GM12873 (cell line): ENCODE measurements around the gene VASN.

Experiments
- TF ChIP-seq, protein P1 (sequence below): IDR thresholded peaks from 2 replicates; pipeline ENCODE4 v1.5.1; 2012; ENCODE audit warnings: low read depth, mild to moderate bottlenecking, moderate library complexity, low read length, control low read depth; ENCODE audit not compliant: insufficient read depth; ENCODE audit errors: missing control alignments

The VASN gene

DNA sequence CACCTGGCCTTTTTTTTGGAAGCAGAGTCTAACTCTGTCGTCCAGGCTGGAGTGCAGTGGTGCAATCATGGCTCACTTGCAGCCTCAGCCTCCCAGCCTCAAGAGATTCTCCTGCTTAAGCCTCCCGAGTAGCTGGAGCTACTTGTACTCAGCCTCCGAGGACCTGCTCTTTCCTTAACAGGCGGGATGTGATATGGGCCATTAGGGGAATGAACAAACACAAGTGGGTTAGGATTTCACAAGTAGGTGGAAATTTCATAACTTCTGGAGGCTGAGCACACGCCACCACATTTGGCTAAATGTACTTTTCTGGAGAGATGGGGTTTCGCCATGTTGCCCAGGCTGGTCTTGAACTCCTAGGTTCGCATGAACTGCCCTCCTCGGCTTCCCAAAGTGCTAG, 24.6 kb upstream of the VASN start:
- TF ChIP-seq, protein P1, sequence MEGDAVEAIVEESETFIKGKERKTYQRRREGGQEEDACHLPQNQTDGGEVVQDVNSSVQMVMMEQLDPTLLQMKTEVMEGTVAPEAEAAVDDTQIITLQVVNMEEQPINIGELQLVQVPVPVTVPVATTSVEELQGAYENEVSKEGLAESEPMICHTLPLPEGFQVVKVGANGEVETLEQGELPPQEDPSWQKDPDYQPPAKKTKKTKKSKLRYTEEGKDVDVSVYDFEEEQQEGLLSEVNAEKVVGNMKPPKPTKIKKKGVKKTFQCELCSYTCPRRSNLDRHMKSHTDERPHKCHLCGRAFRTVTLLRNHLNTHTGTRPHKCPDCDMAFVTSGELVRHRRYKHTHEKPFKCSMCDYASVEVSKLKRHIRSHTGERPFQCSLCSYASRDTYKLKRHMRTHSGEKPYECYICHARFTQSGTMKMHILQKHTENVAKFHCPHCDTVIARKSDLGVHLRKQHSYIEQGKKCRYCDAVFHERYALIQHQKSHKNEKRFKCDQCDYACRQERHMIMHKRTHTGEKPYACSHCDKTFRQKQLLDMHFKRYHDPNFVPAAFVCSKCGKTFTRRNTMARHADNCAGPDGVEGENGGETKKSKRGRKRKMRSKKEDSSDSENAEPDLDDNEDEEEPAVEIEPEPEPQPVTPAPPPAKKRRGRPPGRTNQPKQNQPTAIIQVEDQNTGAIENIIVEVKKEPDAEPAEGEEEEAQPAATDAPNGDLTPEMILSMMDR, result no peak

DNA sequence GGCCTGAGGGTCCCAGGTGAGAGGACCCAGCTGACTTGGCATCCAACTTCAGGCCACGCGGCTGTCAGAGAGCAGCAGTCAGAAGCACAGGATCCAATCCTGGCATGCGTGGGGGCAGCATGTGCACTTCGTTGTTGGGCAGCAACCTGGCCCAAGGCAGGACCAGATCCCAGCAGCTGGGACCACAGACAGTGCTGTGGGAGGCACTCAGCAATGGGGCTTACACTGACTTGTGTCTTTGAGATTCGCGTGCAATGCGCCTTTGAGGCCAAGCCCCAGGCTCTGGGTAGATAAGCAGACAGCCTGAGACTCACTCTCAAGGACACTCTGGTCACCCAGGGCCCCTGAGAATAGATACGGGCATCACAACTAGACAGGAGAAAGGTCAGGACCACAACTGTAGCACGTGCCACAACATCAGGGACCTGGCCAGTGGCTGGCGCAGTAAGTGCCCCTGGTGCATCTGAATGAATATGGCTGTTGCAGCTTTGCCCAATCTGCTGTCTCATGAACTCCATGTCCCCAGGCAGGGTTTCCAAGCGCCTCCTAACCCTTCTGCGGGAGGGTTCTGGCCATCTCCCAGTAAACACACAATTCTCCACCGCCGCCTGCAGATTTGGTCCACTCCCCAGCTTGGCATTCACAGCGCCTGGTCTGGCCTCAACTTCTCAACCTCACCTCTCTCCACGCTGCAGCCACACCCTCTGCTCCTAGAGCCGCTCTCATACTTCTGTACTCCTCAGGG, 23.7 kb upstream of the VASN start:
- TF ChIP-seq, protein P1, result no peak

DNA sequence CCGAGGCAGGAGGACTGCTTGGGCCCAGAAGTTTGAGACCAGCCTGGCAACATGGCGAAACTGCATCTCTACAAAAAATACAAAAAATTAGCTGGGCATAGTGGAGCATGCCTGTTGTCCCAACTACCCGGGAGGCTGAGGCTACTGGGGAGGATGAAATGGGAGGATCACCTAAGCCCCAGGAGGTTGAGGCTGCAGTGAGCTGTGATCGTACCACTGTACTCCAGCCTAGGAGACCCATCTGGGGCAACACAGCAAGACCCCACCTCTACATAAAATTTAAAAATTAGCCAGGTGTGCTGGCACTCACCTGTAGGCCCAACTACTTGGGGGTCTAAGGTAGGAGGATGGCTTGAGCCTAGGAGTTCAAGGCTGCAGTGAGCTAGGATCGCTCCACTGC, 22.3 kb upstream of the VASN start:
- TF ChIP-seq, protein P1, result no peak

DNA sequence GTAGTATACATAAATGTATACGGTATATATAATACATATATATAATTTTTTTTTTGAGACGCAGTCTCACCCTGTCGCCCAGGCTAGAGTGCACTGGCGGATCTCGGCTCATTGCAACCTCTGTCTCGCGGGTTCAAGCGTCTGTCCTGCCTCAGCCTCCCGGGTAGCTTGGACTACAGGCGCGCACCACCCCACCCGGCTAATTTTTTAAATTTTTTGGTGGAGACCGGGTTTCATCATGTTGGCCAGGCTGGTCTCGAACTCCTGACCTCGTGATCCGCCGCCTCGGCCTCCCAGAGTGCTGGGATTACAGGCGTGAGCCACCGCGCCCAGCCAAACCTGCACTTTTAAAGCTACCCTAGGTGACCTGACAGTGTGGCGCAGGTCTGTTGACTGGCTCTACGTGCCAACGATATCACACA, 21.3 kb upstream of the VASN start:
- TF ChIP-seq, protein P1, result no peak

DNA sequence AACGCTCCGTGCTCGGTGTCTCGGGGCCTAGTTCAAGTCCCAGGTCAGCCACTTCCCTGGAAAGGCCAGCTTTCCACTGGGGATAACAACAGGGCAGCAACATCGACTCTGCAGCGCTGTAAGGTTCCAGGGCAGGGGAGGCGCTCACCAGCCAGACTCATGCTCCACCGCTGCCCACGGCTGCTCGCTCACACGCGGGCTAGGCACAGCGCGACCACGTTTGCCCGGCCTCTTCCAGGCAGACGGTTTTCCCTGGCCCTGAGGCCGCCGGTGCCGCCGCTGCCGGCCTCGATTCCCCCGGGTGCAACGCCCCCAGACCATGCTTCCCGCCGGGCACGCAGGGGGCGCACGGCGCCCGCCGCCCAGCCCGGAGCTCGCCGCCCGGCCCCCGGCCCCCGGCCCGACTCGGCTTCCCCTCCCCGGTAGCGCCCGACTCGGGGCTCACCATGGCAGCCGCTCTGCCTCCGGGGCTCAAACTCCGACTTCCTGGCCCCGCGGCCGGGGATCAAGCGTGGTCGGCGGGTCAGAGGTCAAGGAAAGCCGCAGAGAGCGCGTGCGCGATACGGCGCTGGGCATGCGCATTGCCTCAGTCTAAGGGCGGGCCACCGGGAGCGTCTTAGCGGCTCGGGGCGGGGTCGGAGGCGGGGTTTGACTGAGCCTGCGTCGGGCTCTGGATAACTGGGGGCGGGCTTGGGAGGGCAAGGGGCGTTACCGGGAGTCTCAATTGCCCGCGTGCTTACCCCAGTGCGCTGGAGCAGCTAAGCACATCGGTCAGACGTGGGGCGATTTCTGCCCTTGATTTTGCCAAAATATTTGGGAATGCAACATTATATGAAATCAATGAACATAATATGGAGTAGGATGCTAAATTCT, 20.6 kb upstream of the VASN start, which contains the start of gene PAM16:
Gene PAM16, minus strand, starts transcription at position 535 of the 873 bp plus-strand sequence. Its CDS starts 87 bp downstream, at position 448.
- TF ChIP-seq, protein P1, result no peak

DNA sequence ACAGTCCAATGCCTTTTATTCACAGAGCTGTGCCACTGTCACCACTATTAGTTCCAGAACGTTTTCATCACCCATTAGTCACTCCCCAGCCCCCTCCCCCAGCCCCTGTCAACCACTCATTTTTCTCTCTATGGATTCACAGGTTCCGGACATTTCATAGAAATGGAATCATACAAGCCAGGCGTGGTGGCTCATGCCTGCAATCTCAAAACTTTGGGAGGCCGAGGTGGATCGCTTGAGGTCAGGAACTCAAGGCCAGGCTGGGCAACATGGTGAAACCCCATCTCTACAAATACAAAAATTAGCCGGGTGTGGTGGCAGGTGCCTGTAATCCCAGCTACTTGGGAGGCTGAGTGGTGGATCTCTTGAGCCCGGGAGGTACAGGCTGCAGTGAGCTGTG, 19.8 kb upstream of the VASN start:
- TF ChIP-seq, protein P1, result no peak

DNA sequence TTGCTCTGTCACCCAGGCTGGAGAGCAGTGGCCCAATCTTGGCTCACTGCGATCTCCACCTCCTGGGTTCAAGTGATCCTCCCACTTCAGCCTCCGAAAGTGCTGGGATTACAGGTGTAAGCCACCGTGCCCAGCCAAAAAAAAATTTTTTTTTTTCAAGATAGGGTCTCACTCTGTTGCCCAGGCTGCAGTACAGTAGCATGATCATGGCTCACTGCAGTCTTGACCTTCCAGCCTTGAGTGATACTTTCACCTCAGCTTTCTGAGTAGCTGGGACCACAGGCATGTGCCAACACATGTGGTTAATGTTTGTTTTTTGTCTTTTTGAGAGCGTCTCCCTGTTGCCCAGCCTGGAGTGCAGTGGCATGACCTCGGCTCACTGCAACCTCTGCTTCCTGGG, 18.8 kb upstream of the VASN start:
- TF ChIP-seq, protein P1, result no peak
